Measurements from ENCODE around the gene MIPOL1. TPM values are rescaled to one million over a fixed set of nuclear protein-coding genes. Genes with fewer than 3 reads are reported as not detected.
"Not testable (repeated sequence)": the region's sequence is repeated elsewhere in the genome, so short reads cannot be mapped to it uniquely, and the experiment has no call there.

Gene MIPOL1, protein sequence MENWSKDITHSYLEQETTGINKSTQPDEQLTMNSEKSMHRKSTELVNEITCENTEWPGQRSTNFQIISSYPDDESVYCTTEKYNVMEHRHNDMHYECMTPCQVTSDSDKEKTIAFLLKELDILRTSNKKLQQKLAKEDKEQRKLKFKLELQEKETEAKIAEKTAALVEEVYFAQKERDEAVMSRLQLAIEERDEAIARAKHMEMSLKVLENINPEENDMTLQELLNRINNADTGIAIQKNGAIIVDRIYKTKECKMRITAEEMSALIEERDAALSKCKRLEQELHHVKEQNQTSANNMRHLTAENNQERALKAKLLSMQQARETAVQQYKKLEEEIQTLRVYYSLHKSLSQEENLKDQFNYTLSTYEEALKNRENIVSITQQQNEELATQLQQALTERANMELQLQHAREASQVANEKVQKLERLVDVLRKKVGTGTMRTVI
- 25.8 TPM for total RNA-seq

DNA sequence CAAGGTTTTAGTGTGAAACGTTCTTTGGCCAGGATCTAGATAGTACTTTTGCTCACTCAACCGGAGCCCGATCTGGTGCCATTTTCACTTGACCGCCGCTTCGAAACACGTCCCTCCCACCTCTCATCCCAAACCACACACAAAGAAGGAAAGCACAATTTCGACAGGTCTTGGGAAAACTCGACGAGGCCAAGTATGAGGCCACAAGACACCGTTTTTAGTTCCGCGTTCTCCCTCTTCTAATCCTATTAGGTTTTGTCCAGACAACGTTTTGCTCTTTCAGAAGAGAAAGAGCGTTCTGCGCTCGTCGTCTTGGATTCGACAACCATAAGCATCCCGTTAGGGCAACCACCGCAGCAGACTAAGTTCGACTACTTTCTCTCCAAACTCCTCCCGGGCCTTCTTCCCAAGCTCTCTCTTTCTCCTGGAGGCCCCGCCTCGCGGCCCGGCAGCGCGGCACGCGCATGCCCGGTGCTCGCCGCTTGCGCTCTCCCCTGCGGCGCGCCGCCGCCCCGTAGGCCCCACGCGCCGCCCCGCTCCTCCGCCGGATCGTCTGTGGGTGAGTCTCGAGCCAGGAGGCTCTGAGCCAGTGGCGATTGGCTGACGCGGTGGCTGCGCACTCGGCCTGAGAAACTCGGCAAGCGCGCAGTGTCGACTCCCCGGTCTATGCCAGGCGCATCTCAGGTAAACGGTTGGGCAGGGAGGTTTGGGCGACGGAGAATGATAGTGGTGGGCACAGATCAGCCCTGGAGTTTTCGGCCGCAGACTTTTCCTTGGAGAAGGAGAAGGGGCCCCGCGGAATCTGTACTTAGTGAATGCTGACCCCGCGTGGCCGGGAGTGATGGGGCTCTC, at the start of gene MIPOL1:
Gene MIPOL1, plus strand, starts transcription at position 517 of the 852 bp plus-strand sequence. CDS start 49,952 bp downstream, outside the sequence.
- intact Hi-C loops (cut with DNase I): no loop called here

DNA sequence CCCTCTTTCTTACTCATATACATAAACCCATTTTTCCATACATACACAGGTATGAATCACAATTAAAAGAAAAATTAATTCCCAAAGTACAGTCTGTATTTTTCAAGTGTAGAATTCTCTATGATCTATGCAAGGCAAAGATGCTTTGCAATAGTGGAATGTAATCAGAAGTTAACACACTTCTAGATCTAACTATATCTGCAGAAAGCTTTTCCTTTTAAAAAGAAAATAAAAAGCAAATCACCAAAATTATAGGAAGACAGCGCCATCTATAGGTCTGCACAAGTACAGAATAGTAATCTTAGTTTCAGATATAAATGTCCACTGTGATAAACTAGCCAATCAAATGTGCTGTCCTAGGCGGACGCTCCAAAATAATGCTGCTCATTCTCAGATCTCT, 47.3 kb upstream of the MIPOL1 start:
- DNase-seq (ENCODE audit: low spot score) (no peak), ATAC-seq (peak; percentile 65)
- intact Hi-C loops (cut with DNase I): no loop called here

More for the DNA sequence above, at the start of gene MIPOL1:
- peak; percentile 99 for ATAC-seq
- peak; percentile 88 for DNase-seq (ENCODE audit: low spot score)

DNA sequence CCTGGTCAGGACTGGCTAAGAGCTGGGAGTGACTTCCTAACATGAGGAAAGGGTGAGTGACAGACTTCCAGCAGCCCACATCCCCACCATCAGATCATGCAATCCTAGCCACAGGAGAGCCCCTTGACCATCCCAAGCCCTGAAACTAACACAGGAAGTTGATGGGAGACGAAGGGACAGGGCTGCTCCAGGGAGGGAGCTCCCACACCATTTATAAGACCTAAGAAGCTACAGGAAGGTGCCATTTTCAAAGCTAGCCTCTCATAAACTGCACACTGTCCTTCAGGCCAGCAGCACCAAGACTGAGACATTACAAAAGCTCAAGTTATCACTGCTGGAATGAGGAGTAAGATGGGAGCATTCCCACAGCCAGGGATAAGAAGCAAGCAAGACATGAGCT, 44.7 kb upstream of the MIPOL1 start:
- ATAC-seq (no peak), DNase-seq (ENCODE audit: low spot score) (no peak)
- intact Hi-C loops (cut with DNase I): no loop called here

- ATAC-seq: no peak
- no peak for DNase-seq (ENCODE audit: low spot score)
- intact Hi-C loops (cut with DNase I): no loop called here
These were observed 44.3 kb upstream of the MIPOL1 start for GRCh38 chr14:37153483-37153882.

DNA sequence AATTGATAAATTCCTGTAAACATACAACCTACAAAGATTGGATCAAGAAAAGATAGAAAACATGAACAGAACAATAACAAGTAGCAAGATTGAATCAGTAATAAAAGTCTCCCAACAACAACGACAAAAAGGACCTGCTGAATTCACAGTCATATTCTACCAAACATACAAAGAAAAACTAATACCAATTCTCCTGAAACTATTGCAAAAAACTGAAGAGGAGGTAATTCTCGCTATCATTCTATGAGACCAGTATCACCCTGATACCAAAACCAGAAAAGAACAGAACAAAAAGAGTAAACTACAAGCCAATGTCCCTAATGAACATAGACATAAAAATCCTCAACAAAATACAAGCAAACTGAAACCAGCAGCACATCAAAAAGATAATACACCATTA, 39.8 kb upstream of the MIPOL1 start:
- DNase-seq (ENCODE audit: low spot score) (no peak), ATAC-seq (no peak)
- intact Hi-C loops (cut with DNase I): no loop called here

GRCh38 chr14:37162307-37162706, 35.4 kb upstream of the MIPOL1 start:
- DNase-seq (ENCODE audit: low spot score); ATAC-seq; intact Hi-C loops (cut with DNase I): not testable (repeated sequence)

- intact Hi-C loops (cut with DNase I): no loop called here
- DNase-seq (ENCODE audit: low spot score) (no peak), ATAC-seq (no peak)
These were observed 31.9 kb upstream of the MIPOL1 start for GRCh38 chr14:37165794-37166193.

DNA sequence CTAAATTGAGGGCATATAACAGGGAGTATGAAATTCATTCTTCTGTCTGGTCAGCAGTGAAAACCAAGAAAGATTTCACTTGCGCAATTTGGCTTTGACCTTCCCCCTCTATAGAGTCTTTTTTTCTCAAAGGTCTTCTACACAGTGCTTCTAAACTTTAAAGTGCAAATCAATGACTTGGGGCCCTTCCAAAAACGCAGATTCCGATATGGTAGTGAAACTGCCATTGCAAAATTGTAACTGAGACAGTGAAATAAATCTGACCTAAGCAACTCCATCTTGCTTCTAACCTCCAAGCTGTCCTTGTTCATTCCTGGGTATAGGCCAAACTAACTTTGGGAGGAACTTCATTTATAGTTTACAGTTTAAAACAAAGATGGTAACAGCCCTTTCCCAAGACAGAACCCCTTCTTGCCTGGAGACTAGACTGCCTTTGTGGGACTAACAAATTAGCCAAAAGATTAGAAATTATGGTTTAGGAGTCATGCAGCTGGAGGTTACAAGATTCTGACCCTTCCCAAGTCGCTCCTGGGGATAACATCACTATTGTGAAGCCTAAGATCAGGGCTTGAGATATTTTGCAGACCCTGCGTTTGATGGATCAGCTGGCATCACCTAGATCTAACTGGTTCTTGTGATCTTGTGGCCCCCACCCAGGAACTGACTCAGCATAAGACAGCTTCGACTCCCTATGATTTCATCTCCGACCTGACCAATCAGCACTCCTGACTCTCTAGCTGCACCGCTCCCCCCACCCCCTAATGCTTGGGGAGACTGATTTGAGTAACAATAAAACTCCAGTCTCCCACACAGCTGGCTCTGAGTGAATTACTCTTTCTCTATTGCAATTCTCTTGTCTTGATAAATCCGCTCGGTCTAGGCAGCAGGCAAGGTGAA, 30.3 kb upstream of the MIPOL1 start:
- DNase-seq (ENCODE audit: low spot score) (no peak), ATAC-seq (no peak)
- intact Hi-C loops (cut with DNase I): no loop called here

GRCh38 chr14:37168721-37169120, 29.0 kb upstream of the MIPOL1 start:
- no peak for ATAC-seq
- intact Hi-C loops (cut with DNase I): no loop called here
- DNase-seq (ENCODE audit: low spot score): no peak

GRCh38 chr14:37170237-37170636, 27.5 kb upstream of the MIPOL1 start:
- intact Hi-C loops (cut with DNase I): no loop called here
- DNase-seq (ENCODE audit: low spot score) (no peak), ATAC-seq (no peak)

GRCh38 chr14:37170993-37171392, 26.7 kb upstream of the MIPOL1 start:
- intact Hi-C loops (cut with DNase I): no loop called here
- no peak for ATAC-seq
- no peak for DNase-seq (ENCODE audit: low spot score)

DNA sequence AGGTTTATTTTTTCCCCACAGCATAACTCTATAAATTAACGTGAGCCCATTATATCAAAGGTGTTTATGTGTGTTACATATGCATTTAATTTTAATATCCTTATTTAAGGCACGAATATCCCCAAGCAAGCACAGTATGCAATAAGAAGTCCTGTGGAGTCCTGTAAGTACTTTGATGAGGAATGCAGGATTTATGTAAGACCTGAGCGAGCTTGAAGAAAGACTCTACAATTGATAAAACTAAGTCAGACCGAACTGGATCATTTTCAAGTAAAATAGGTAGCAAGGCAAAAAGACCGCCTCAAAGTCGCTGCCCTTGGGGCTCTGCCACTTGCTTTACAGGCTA, 26.1 kb upstream of the MIPOL1 start:
- intact Hi-C loops (cut with DNase I): no loop called here
- DNase-seq (ENCODE audit: low spot score) (no peak), ATAC-seq (peak; percentile 33)

GRCh38 chr14:37172024-37172869, 25.5 kb upstream of the MIPOL1 start, which contains the start of gene SLC25A21:
TSS of gene SLC25A21 (minus strand) at chr14:37172606.
- intact Hi-C loops (cut with DNase I): no loop called here
- DNase-seq (ENCODE audit: low spot score) (peak; percentile 83), ATAC-seq (peak; percentile 96)

- no peak for DNase-seq (ENCODE audit: low spot score)
- intact Hi-C loops (cut with DNase I): no loop called here
- no peak for ATAC-seq
These were observed 24.7 kb upstream of the MIPOL1 start for GRCh38 chr14:37172936-37173614.

DNA sequence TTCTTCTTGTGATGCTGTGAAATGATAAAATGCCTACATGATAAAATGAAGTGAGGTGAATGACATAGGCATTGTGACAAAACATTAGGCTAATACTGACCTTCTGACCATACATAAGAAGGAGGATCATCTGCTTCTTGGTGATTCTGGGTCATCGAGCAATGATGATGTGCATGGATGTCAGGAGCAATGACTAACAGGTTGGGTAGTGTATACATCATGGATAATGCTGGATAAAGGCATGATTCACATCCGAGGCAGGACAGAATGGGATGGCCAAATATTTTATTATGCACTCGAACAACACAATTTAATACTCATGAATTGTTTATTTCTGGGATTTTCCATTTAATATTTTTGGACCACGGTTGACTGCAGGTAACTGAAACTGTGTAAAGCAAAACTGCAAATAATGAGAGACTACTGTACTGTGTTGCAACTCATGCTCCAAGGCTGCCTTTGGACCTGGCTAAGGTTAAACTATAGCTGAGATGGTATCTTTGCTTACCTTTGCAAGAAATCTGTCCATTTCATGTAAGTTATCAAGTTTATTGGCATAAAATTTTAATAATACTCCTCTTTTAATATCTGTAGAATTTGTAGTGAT, 17.7 kb upstream of the MIPOL1 start:
- intact Hi-C loops (cut with DNase I): no loop called here
- ATAC-seq (no peak), DNase-seq (ENCODE audit: low spot score) (no peak)

DNA sequence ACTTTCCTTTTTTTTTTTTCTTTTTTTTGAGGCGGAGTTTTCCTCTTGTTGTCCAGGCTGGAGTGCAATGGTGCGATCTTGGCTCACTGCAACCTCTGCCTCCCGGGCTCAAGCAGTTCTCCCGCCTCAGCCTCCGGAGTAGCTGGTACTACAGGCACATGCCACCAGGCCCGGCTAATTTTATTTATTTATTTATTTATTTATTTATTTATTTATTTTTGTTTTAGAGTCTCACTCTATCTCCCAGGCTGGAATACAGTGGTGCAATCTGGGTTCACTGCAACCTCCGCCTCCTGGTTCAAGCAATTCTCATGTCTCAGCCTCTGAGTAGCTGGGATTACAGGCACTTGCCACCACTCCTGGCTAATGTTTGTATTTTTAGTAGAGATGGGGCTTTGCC, 16.9 kb upstream of the MIPOL1 start:
- intact Hi-C loops (cut with DNase I): not testable (repeated sequence)

DNA sequence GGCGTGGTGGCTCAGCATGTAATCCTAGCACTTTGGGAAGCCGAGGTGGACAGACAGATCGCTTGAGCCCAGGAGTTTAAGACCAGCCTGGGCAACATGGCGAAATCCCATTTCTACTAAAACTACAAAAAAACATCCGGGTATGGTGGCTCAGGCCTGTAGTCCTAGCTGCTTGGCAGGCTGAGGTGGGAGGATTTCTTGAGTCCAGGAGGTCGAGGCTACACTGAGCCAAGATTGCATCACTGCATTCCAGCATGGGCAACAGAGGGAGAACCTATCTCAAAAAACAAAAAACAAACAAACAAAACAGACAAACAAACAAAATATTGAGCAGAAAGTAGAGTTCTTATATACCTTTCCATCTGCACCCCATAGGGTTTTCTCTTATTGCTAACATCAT, 16.3 kb upstream of the MIPOL1 start:
- ATAC-seq: no peak
- DNase-seq (ENCODE audit: low spot score): no peak
- intact Hi-C loops (cut with DNase I): no loop called here

More for the DNA sequence above, 16.9 kb upstream of the MIPOL1 start:
- ATAC-seq; DNase-seq (ENCODE audit: low spot score): not testable (repeated sequence)
